UCSD-AML1 (cell line): ENCODE results near the gene RXYLT1.
A peak's percentile ranks its signal among the peaks of the same experiment; 100 is the strongest.

Experiments
- DNase-seq: peaks from one replicate; lab custom pipeline; 2025; ENCODE audit not compliant: unreplicated experiment; lab: John Stamatoyannopoulos, UW

Gene RXYLT1

GRCh38 chr12:63843254-63843720 lies 63.6 kb downstream of the RXYLT1 start:
- DNase-seq = no peak

- DNase-seq = peak; percentile 83
These were observed 64.1 kb downstream of the RXYLT1 start for GRCh38 chr12:63843721-63844390.

GRCh38 chr12:63844391-63845341 lies 65.0 kb downstream of the RXYLT1 start, which contains the start of gene SRGAP1:
Gene SRGAP1 (plus strand): TSS chr12:63844700. CDS start chr12:63844817, 117 bp downstream.
- DNase-seq = peak; percentile 38

- no peak for DNase-seq
These were observed 66.0 kb downstream of the RXYLT1 start for GRCh38 chr12:63845726-63846125.

- no peak for DNase-seq
These were observed 66.7 kb downstream of the RXYLT1 start for GRCh38 chr12:63846238-63846967.

GRCh38 chr12:63848450-63848849 lies 68.7 kb downstream of the RXYLT1 start:
- DNase-seq = no peak

- DNase-seq = no peak
These were observed 69.5 kb downstream of the RXYLT1 start for GRCh38 chr12:63849106-63849620.

GRCh38 chr12:63849641-63850040 lies 69.9 kb downstream of the RXYLT1 start:
- DNase-seq = no peak

GRCh38 chr12:63853978-63854377 lies 74.3 kb downstream of the RXYLT1 start:
- no peak for DNase-seq

- DNase-seq = no peak
These were observed 75.6 kb downstream of the RXYLT1 start for GRCh38 chr12:63855299-63855698.

- no peak for DNase-seq
These were observed 78.3 kb downstream of the RXYLT1 start for GRCh38 chr12:63857771-63858670.
